ENCODE measurements around the gene TMEM45A. TPM values are rescaled to one million over a fixed set of nuclear protein-coding genes. Genes with fewer than 3 reads are reported as not detected.
A peak's percentile ranks its signal among the peaks of the same experiment; 100 is the strongest.
"Not testable (repeated sequence)": the region's sequence is repeated elsewhere in the genome, so short reads cannot be mapped to it uniquely, and the experiment has no call there.

TMEM45A gene
- total RNA-seq (2014; rRNA removed; shearing (Covaris generic)) (84.9 and 87.7 TPM in 2 replicates), polyA plus RNA-seq (2016; fragmentation: Nextera tagmentation; extraction: Ambion mirVana) (133 and 134 TPM in 2 replicates)

- Histone ChIP-seq H3K27me3 (replicated peaks; ENCODE audit: insufficient read depth) (no peaks in the 10 kb centered on the region), H3K27ac (peak within 1 kb of the TSS; percentile 98), H3F3A (ENCODE audit: insufficient read depth) (peaks cover 23% of the 10 kb centered on the region), H2AFZ (peak within 1 kb of the TSS; percentile 88), H3K9me2 (ENCODE audit: insufficient read depth) (no peaks in the 10 kb centered on the region), H3K79me2 (ENCODE audit: insufficient read depth) (peaks cover 36% of the 10 kb centered on the region), H3K4me3 (peak within 1 kb of the TSS; percentile 87), H3K4me2 (ENCODE audit: unreplicated experiment) (peak within 1 kb of the TSS; percentile 100), H3K9me3 (ENCODE audit: low read depth) (no peaks in the 10 kb centered on the region), H3K9ac (peak within 1 kb of the TSS; percentile 98), H4K20me1 (ENCODE audit: insufficient read depth) (no peaks in the 10 kb centered on the region), H3K36me3 (ENCODE audit: low read depth) (no peaks in the 10 kb centered on the region), H3K4me1 (ENCODE audit: insufficient read depth) (peaks cover 34% of the 10 kb centered on the region)
- DNase-seq: peak; percentile 97
- TF ChIP-seq EZH2phosphoT487 (IDR thresholded peaks at IDR 0.05; ENCODE audit: insufficient read depth, low read depth) (no peak), EZH2 (IDR thresholded peaks at IDR 0.05; ENCODE audit: insufficient read depth, poor library complexity, severe bottlenecking) (no peak)
- in situ Hi-C loops (cut with MboI): no loop called here
- 1% methylated on average over 48 to 49 of the region's 56 CpGs for WGBS, 2 experiments (ENCODE audit: low coverage in 1 of 2, low lambda C conversion rate in 2 of 2, missing lambda C conversion rate in 2 of 2)
Observed at GRCh38 chr3:100492059-100493006, at the start of gene TMEM45A. Gene TMEM45A (plus strand): TSS chr3:100492619. CDS start chr3:100555212, 62,593 bp downstream.

- Histone ChIP-seq H3K9me3 (ENCODE audit: low read depth) (no peaks in the 10 kb centered on the region), H3K27me3 (replicated peaks; ENCODE audit: insufficient read depth) (no peaks in the 10 kb centered on the region), H3K36me3 (ENCODE audit: low read depth) (no peaks in the 10 kb centered on the region), H3F3A (ENCODE audit: insufficient read depth) (no peaks in the 10 kb centered on the region), H3K79me2 (ENCODE audit: insufficient read depth) (no peaks in the 10 kb centered on the region), H2AFZ (no peak overlapping the region), H3K9me2 (ENCODE audit: insufficient read depth) (no peaks in the 10 kb centered on the region), H3K4me2 (ENCODE audit: unreplicated experiment) (no peak overlapping the region), H3K4me1 (ENCODE audit: insufficient read depth) (no peaks in the 10 kb centered on the region), H3K9ac (no peak overlapping the region), H3K4me3 (no peak overlapping the region), H4K20me1 (ENCODE audit: insufficient read depth) (no peaks in the 10 kb centered on the region), H3K27ac (no peak overlapping the region)
- DNase-seq: no peak
- in situ Hi-C loops (cut with MboI): no loop called here
- TF ChIP-seq EZH2 (IDR thresholded peaks at IDR 0.05; ENCODE audit: insufficient read depth, poor library complexity, severe bottlenecking): no peak
- TF ChIP-seq EZH2phosphoT487 (IDR thresholded peaks at IDR 0.05; ENCODE audit: insufficient read depth, low read depth): no peak
Observed at GRCh38 chr3:100443690-100444089, 48.7 kb upstream of the TMEM45A start.

GRCh38 chr3:100447067-100447466 lies 45.4 kb upstream of the TMEM45A start:
- H3F3A ChIP-seq (ENCODE audit: insufficient read depth); H3K4me1 ChIP-seq (ENCODE audit: insufficient read depth); H3K79me2 ChIP-seq (ENCODE audit: insufficient read depth); H3K9me3 ChIP-seq (ENCODE audit: low read depth); H3K9me2 ChIP-seq (ENCODE audit: insufficient read depth); H3K9ac ChIP-seq; in situ Hi-C loops (cut with MboI); H3K27ac ChIP-seq; DNase-seq; H3K4me3 ChIP-seq; H3K27me3 ChIP-seq (replicated peaks; ENCODE audit: insufficient read depth); H3K4me2 ChIP-seq (ENCODE audit: unreplicated experiment); H3K36me3 ChIP-seq (ENCODE audit: low read depth); H2AFZ ChIP-seq; H4K20me1 ChIP-seq (ENCODE audit: insufficient read depth): not testable (repeated sequence)
- WGBS, 2 experiments (ENCODE audit: low coverage in 1 of 2, low lambda C conversion rate in 2 of 2, missing lambda C conversion rate in 2 of 2): 88 to 96% methylated on average over 3 of the region's 3 CpGs

GRCh38 chr3:100448079-100448478 lies 44.3 kb upstream of the TMEM45A start:
- H3K27ac ChIP-seq: no peak overlapping the region
- DNase-seq: no peak
- no peaks in the 10 kb centered on the region for H3K9me2 ChIP-seq (ENCODE audit: insufficient read depth)
- H3K79me2 ChIP-seq (ENCODE audit: insufficient read depth): no peaks in the 10 kb centered on the region
- no peaks in the 10 kb centered on the region for H3K36me3 ChIP-seq (ENCODE audit: low read depth)
- no peaks in the 10 kb centered on the region for H3F3A ChIP-seq (ENCODE audit: insufficient read depth)
- no peak overlapping the region for H3K4me3 ChIP-seq
- no peak overlapping the region for H2AFZ ChIP-seq
- no peak overlapping the region for H3K4me2 ChIP-seq (ENCODE audit: unreplicated experiment)
- H3K9ac ChIP-seq: no peak overlapping the region
- WGBS, 2 experiments (ENCODE audit: low coverage in 1 of 2, low lambda C conversion rate in 2 of 2, missing lambda C conversion rate in 2 of 2): 96 to 97% methylated on average over 1 of the region's 1 CpG
- H3K4me1 ChIP-seq (ENCODE audit: insufficient read depth): no peaks in the 10 kb centered on the region
- no peaks in the 10 kb centered on the region for H3K27me3 ChIP-seq (replicated peaks; ENCODE audit: insufficient read depth)
- in situ Hi-C loops (cut with MboI): no loop called here
- TF ChIP-seq EZH2 (IDR thresholded peaks at IDR 0.05; ENCODE audit: insufficient read depth, poor library complexity, severe bottlenecking): no peak
- TF ChIP-seq EZH2phosphoT487 (IDR thresholded peaks at IDR 0.05; ENCODE audit: insufficient read depth, low read depth): no peak
- no peaks in the 10 kb centered on the region for H4K20me1 ChIP-seq (ENCODE audit: insufficient read depth)
- no peaks in the 10 kb centered on the region for H3K9me3 ChIP-seq (ENCODE audit: low read depth)
